Colon (tissue), 2 donors: ENCODE measurements around the gene TM7SF2.

Experiments
- FAIRE-seq: peaks from 2 replicates; lab custom pipeline; 2012; peaks lifted over from hg19 to GRCh38; lab: Jason Lieb, UNC
- donor health status: control.
- donor health status: control.

The TM7SF2 gene

DNA sequence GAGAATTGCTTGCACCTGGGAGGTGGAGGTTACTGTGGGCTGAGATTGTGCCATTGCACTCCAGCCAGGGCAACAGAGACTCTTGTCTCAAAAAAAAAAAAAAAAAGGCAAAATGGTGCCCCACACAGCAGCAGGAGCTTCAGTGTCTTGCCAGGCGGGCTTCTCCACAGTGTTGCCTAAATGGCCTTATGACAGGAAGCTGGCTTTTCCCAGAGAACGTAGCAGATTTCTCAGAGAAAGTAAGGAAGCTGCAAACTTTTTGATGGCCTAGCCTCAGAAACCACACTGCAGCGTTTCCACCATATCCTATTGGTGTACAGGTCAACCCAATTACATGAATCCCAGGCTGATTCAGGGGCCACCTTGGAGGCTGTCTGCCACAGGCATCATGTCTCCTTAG lies 45.7 kb downstream of the TM7SF2 start:
- FAIRE-seq: no peak

DNA sequence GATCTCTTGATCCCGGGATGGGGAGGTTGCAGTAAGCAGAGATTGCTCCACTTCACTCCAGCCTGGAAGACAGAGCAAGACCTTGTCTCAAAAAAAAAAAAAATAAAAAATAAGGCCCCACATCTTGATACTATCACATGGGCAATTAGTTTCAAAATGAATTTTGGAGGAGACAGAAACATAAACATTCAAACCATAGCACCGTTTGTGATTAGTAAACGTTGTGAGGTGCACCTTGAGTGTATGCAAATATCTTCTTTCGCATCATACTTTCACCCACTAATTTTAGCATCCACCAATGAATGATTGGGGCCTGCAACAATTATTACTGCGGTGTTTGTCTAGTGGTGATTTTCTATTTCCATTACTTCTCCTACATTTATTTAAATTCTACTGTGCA lies 47.3 kb downstream of the TM7SF2 start:
- FAIRE-seq: no peak

- no peak for FAIRE-seq
Observed at GRCh38 chr11:65160643-65161042, 49.0 kb downstream of the TM7SF2 start.

DNA sequence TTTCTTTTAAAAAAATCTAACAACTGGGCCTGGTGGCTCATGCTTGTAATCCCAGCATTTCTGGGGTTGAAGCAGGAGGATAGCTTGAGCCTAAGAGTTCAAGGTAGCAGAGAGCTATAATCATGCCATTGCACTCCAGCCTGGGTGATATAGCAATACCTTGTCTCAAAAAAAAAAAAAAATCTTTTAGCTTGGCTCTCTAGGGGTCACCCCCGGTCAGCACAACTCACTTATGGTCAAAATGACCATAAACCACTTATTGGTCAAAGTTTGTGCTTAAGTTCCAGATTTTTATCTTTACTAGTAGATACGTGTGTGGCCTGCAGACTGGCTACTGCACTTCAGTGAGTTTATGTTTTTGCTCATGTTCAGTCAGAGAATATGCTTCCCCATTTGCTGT lies 52.0 kb downstream of the TM7SF2 start:
- no peak for FAIRE-seq
